ENCODE measurements around the gene GPC5. TPM values are rescaled to one million over a fixed set of nuclear protein-coding genes. Genes with fewer than 3 reads are reported as not detected.
A peak's percentile ranks its signal among the peaks of the same experiment; 100 is the strongest.

The GPC5 gene
- total RNA-seq, 1 donor from 2014 or later, result 2.5 TPM

DNA sequence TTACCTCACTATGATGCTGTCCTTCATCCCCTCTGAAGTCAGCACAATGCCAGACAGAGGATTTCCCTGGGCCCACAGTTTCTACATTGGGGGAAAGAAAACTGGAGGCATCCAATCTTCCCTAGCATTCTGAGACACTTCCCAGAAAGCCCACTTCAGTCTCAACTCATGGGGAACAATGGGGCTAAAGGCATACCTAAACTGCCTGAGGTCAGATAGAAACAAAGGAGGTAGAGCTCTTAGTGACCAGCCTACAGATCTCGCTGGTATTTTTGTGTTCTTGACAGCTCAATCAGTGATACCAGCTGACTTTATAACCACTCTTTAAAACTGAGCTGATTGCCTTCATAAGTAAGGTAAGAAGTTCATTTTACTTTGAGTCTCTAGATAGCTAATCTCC is 947.2 kb downstream of the GPC5 start:
- Mint-ChIP-seq H3K9me3 (peaks cover 6% of the 10 kb centered on the region), H3K27ac (no peak overlapping the region), H3K4me1 (peaks cover 5% of the 10 kb centered on the region), H3K36me3 (no peaks in the 10 kb centered on the region), H3K27me3 (ENCODE audit: low read depth) (no peaks in the 10 kb centered on the region), H3K4me3 (no peak overlapping the region)
- no peak for DNase-seq (ENCODE audit: low spot score in 2 of 2, unreplicated experiment in 2 of 2)
- TF ChIP-seq, protein P1, sequence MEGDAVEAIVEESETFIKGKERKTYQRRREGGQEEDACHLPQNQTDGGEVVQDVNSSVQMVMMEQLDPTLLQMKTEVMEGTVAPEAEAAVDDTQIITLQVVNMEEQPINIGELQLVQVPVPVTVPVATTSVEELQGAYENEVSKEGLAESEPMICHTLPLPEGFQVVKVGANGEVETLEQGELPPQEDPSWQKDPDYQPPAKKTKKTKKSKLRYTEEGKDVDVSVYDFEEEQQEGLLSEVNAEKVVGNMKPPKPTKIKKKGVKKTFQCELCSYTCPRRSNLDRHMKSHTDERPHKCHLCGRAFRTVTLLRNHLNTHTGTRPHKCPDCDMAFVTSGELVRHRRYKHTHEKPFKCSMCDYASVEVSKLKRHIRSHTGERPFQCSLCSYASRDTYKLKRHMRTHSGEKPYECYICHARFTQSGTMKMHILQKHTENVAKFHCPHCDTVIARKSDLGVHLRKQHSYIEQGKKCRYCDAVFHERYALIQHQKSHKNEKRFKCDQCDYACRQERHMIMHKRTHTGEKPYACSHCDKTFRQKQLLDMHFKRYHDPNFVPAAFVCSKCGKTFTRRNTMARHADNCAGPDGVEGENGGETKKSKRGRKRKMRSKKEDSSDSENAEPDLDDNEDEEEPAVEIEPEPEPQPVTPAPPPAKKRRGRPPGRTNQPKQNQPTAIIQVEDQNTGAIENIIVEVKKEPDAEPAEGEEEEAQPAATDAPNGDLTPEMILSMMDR (IDR thresholded peaks at IDR 0.05; ENCODE audit: unreplicated experiment), result no peak

DNA sequence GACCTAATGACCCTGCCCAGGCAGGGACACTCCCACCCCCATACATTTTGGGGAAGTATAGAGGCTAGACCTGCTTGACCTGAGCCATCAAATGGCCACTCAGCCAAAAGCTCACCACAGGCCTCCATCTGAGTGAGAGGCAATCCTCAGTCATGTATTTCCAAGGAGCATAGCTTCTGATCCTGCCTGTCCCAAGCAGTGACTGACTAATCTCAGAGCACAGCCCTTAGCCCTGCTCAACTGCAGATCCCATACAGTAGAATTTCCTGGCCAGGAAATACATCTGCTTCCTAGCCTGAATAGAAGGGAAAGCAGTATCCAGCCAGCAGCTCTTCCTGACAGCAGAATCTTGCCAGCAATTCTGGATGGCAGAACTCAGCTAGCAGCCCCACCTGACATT is 947.6 kb downstream of the GPC5 start:
- no peak overlapping the region for H3K4me3 Mint-ChIP-seq

DNA sequence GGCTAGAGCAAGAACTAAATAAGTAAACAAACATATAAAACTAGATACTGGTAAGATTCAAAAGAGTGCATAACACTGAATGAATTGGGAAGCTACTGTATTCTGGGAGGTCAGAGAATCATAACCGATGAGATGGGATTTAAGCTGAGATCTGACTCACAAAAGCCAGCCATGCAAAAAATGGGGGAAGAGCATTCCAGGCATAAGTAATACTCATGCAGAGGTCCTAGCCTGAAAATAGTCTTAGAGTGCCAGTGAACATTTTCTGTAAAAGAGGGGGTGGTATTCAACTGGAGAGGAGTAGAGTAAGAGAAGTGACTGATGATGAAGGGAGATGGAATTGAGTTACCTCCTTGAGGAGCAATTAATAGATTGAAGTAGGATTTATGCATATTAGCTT is 956.2 kb downstream of the GPC5 start:
- Mint-ChIP-seq H3K4me1 (peaks cover 3% of the 10 kb centered on the region), H3K27me3 (ENCODE audit: low read depth) (no peaks in the 10 kb centered on the region), H3K9me3 (peaks cover 42% of the 10 kb centered on the region), H3K4me3 (no peak overlapping the region), H3K27ac (peak overlapping the region; percentile 28), H3K36me3 (peaks cover 14% of the 10 kb centered on the region)
- TF ChIP-seq, protein P1 (IDR thresholded peaks at IDR 0.05; ENCODE audit: unreplicated experiment), result no peak
- DNase-seq (ENCODE audit: low spot score in 2 of 2, unreplicated experiment in 2 of 2), result no peak

More for the DNA sequence above, 947.6 kb downstream of the GPC5 start:
- peaks cover 5% of the 10 kb centered on the region for H3K4me1 Mint-ChIP-seq
- TF ChIP-seq, protein P1 (IDR thresholded peaks at IDR 0.05; ENCODE audit: unreplicated experiment), result no peak
- H3K27ac Mint-ChIP-seq, result no peak overlapping the region
- peaks cover 6% of the 10 kb centered on the region for H3K9me3 Mint-ChIP-seq
- no peaks in the 10 kb centered on the region for H3K27me3 Mint-ChIP-seq (ENCODE audit: low read depth)
- no peaks in the 10 kb centered on the region for H3K36me3 Mint-ChIP-seq
- DNase-seq (ENCODE audit: low spot score in 2 of 2, unreplicated experiment in 2 of 2), result no peak

DNA sequence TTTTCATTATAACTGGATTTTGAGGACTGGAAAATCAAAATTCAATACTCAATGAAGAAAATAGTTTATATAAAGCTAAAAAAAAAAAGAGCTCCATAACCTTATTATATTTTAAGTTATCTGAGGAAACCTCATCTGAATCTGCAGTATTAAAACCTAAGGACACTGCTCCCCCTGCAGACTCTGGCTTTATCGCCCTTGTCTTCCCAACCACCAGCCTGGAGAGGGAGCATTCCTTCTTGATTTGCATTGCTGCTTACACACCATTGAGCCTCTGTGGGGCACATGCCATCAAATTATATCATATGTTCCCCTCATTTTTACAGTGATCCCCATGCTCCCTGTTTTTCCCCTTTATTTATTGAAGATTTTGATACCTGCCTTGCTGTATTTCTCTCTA is 956.8 kb downstream of the GPC5 start:
- H3K4me1 Mint-ChIP-seq, result peaks cover 3% of the 10 kb centered on the region
- no peaks in the 10 kb centered on the region for H3K27me3 Mint-ChIP-seq (ENCODE audit: low read depth)
- peaks cover 46% of the 10 kb centered on the region for H3K9me3 Mint-ChIP-seq
- peaks cover 18% of the 10 kb centered on the region for H3K36me3 Mint-ChIP-seq
- TF ChIP-seq, protein P1 (IDR thresholded peaks at IDR 0.05; ENCODE audit: unreplicated experiment), result no peak
- no peak overlapping the region for H3K4me3 Mint-ChIP-seq
- H3K27ac Mint-ChIP-seq, result no peak overlapping the region
- DNase-seq (ENCODE audit: low spot score in 2 of 2, unreplicated experiment in 2 of 2), result no peak

DNA sequence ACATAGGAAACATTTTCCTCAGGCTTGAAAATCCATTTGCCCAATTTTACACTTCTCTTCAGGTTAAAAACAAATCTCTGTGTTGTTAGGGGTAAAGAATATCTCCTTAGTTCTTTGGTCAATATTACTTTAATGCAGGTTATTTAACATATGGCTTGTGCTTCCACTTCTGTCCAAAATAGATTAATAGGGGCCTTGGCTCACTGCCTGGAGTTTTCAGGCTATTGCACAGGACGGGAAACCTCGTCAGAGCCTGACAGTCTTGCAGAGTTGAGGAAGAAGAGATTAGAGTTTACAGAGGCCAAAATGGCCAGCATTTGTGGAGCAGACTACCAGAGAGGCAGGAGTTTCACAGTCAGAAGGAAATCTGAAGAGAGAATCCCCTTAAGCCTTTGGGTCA is 964.3 kb downstream of the GPC5 start:
- Mint-ChIP-seq H3K9me3 (peaks cover 35% of the 10 kb centered on the region), H3K27me3 (ENCODE audit: low read depth) (no peaks in the 10 kb centered on the region), H3K4me3 (peak overlapping the region; percentile 24), H3K27ac (peak overlapping the region; percentile 91), H3K4me1 (peaks cover 25% of the 10 kb centered on the region), H3K36me3 (peaks cover 18% of the 10 kb centered on the region)
- DNase-seq (ENCODE audit: low spot score in 2 of 2, unreplicated experiment in 2 of 2), result peak; percentile 44 to 79
- TF ChIP-seq, protein P1 (IDR thresholded peaks at IDR 0.05; ENCODE audit: unreplicated experiment), result no peak

DNA sequence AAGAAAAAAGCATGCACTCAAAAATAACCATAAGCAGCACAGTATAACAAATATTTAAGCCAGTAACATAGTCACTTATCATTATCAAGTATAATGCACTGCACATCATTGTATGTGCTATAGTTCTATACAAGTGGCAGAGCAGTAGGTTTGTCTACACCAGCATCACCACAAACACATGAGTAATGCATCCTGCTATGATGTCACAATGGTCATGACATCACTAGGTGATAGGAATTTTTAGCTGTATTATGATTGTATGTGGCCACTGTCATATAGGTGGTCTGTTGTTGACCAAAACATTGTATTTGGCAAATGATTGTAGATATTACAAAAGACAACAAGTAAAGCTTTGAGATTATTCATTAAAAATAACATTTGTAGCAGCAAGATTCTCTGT is 967.5 kb downstream of the GPC5 start:
- no peak for DNase-seq (ENCODE audit: low spot score in 2 of 2, unreplicated experiment in 2 of 2)

More for the DNA sequence above, 967.5 kb downstream of the GPC5 start:
- Mint-ChIP-seq H3K36me3 (peaks cover 3% of the 10 kb centered on the region), H3K9me3 (peaks cover 11% of the 10 kb centered on the region), H3K4me1 (peaks cover 25% of the 10 kb centered on the region), H3K27ac (no peak overlapping the region), H3K4me3 (no peak overlapping the region), H3K27me3 (ENCODE audit: low read depth) (no peaks in the 10 kb centered on the region)
- TF ChIP-seq, protein P1 (IDR thresholded peaks at IDR 0.05; ENCODE audit: unreplicated experiment), result no peak
